Measurements from ENCODE around the gene LCLAT1. TPM values are rescaled to one million over a fixed set of nuclear protein-coding genes. Genes with fewer than 3 reads are reported as not detected.

Gene LCLAT1
- total RNA-seq, 1 donor from 2014 or later, result 27.7 TPM

GRCh38 chr2:30410217-30410616 lies 36.8 kb upstream of the LCLAT1 start:
- Mint-ChIP-seq H3K4me1 (peaks cover 53% of the 10 kb centered on the region), H3K27me3 (ENCODE audit: low read depth) (no peaks in the 10 kb centered on the region), H3K27ac (ENCODE audit: unreplicated experiment) (no peak overlapping the region), H3K4me3 (no peak overlapping the region), H3K9me3 (no peaks in the 10 kb centered on the region), H3K36me3 (ENCODE audit: low read depth) (no peaks in the 10 kb centered on the region)
- TF ChIP-seq, protein P1, sequence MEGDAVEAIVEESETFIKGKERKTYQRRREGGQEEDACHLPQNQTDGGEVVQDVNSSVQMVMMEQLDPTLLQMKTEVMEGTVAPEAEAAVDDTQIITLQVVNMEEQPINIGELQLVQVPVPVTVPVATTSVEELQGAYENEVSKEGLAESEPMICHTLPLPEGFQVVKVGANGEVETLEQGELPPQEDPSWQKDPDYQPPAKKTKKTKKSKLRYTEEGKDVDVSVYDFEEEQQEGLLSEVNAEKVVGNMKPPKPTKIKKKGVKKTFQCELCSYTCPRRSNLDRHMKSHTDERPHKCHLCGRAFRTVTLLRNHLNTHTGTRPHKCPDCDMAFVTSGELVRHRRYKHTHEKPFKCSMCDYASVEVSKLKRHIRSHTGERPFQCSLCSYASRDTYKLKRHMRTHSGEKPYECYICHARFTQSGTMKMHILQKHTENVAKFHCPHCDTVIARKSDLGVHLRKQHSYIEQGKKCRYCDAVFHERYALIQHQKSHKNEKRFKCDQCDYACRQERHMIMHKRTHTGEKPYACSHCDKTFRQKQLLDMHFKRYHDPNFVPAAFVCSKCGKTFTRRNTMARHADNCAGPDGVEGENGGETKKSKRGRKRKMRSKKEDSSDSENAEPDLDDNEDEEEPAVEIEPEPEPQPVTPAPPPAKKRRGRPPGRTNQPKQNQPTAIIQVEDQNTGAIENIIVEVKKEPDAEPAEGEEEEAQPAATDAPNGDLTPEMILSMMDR (conservative IDR thresholded peaks at IDR 0.05), result no peak
- DNase-seq (ENCODE audit: low read depth, low spot score), result no peak

DNA sequence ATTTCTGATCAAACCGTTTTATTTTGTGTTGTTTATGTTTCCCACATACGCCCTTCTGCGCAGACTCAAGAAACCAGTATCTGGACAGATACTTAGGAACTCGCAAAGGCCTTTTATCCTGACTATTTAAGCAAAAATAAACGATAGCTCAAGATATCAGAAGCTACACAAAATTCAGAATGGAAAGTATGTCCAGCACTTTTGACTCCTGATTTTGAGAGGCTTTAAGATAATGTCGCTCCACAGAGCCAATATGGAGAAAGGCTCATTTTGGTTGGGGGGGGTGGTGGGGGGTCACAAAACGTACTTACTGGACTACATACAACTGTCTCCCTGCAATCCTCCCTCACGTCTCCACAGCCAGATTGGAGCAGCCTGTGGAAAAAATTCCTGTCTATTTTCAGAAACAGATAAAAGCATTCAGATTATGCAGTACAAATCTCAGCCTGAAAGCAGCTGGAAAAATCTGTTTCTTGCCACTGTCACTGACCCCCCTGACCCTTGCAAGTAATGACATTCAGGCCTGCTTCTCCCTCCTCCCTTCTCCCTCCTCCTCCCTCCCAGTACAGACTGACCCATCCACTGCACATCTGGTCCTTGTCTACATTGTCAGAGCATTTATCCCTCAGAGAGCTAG lies 34.9 kb upstream of the LCLAT1 start:
- TF ChIP-seq, protein P1 (conservative IDR thresholded peaks at IDR 0.05), result no peak
- H3K27ac Mint-ChIP-seq (ENCODE audit: unreplicated experiment), result peak overlapping the region; percentile 60

GRCh38 chr2:30412684-30413570 lies 34.1 kb upstream of the LCLAT1 start:
- H3K27me3 Mint-ChIP-seq (ENCODE audit: low read depth), result no peaks in the 10 kb centered on the region
- peak overlapping the region; percentile 1 for H3K4me3 Mint-ChIP-seq
- no peak for DNase-seq (ENCODE audit: low read depth, low spot score)
- H3K36me3 Mint-ChIP-seq (ENCODE audit: low read depth), result peaks cover 2% of the 10 kb centered on the region
- TF ChIP-seq, protein P1 (conservative IDR thresholded peaks at IDR 0.05), result no peak
- H3K9me3 Mint-ChIP-seq, result no peaks in the 10 kb centered on the region
- peaks cover 56% of the 10 kb centered on the region for H3K4me1 Mint-ChIP-seq
- H3K27ac Mint-ChIP-seq (ENCODE audit: unreplicated experiment), result peak overlapping the region; percentile 32

More for the DNA sequence above, 34.9 kb upstream of the LCLAT1 start:
- H3K9me3 Mint-ChIP-seq, result no peaks in the 10 kb centered on the region
- H3K4me3 Mint-ChIP-seq, result peak overlapping the region; percentile 1
- H3K4me1 Mint-ChIP-seq, result peaks cover 59% of the 10 kb centered on the region
- DNase-seq (ENCODE audit: low read depth, low spot score), result no peak
- H3K27me3 Mint-ChIP-seq (ENCODE audit: low read depth), result no peaks in the 10 kb centered on the region
- peaks cover 2% of the 10 kb centered on the region for H3K36me3 Mint-ChIP-seq (ENCODE audit: low read depth)

GRCh38 chr2:30414961-30415360 lies 32.1 kb upstream of the LCLAT1 start:
- H3K27ac Mint-ChIP-seq (ENCODE audit: unreplicated experiment), result no peak overlapping the region
- no peaks in the 10 kb centered on the region for H3K9me3 Mint-ChIP-seq
- H3K4me3 Mint-ChIP-seq, result no peak overlapping the region
- no peak for DNase-seq (ENCODE audit: low read depth, low spot score)
- H3K27me3 Mint-ChIP-seq (ENCODE audit: low read depth), result no peaks in the 10 kb centered on the region
- TF ChIP-seq, protein P1 (conservative IDR thresholded peaks at IDR 0.05), result no peak
- peaks cover 2% of the 10 kb centered on the region for H3K36me3 Mint-ChIP-seq (ENCODE audit: low read depth)
- H3K4me1 Mint-ChIP-seq, result peaks cover 46% of the 10 kb centered on the region

- no peaks in the 10 kb centered on the region for H3K27me3 Mint-ChIP-seq (ENCODE audit: low read depth)
- peak overlapping the region; percentile 19 for H3K27ac Mint-ChIP-seq (ENCODE audit: unreplicated experiment)
- H3K4me1 Mint-ChIP-seq, result peaks cover 45% of the 10 kb centered on the region
- DNase-seq (ENCODE audit: low read depth, low spot score), result no peak
- H3K9me3 Mint-ChIP-seq, result no peaks in the 10 kb centered on the region
- H3K4me3 Mint-ChIP-seq, result no peak overlapping the region
- TF ChIP-seq, protein P1 (conservative IDR thresholded peaks at IDR 0.05), result no peak
- peaks cover 2% of the 10 kb centered on the region for H3K36me3 Mint-ChIP-seq (ENCODE audit: low read depth)
Observed at GRCh38 chr2:30417253-30417652, 29.8 kb upstream of the LCLAT1 start.
